ENCODE measurements around the gene SUSD4. TPM values are rescaled to one million over a fixed set of nuclear protein-coding genes. Genes with fewer than 3 reads are reported as not detected.

The SUSD4 gene
- total and polyA plus RNA-seq, 10 of the 15 experiments (the other 5 are each of a cell fraction or from before 2014, with no cell fraction given), result 0.13 to 1.1 (median 0.26) TPM; not detected in 3

DNA sequence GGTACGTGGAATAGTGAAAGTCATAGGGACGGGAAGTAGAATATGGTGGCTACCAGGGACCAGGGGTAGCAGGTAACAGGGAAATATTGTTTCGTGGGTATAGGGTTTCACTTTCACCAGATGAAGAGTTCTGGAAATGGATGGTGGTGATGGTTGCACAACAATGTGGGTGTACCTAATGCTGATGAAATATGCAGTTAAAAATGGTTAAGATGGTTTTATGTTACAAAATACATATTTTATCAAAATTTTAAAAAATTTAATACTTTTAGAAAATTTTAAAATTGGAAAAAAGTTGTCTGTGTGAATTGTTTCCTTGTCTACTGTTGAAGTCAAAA is 165.4 kb downstream of the SUSD4 start:
- intact Hi-C loops (cut with micrococcal nuclease; ENCODE audit: unreplicated experiment), result no loop called here
- H3K27ac ChIP-seq (ENCODE audit: control insufficient read depth, insufficient read depth), result no peak overlapping the region
- H3K4me1 ChIP-seq (ENCODE audit: control insufficient read depth, insufficient read depth, low read length), result no peaks in the 10 kb centered on the region
- FAIRE-seq (no peak), ATAC-seq (no peak), DNase-seq (ENCODE audit: low read depth, low spot score) (no peak)
- no peaks in the 10 kb centered on the region for H3K79me2 ChIP-seq (ENCODE audit: control insufficient read depth, insufficient read depth, low read length)
- no TSS peak for BruUV-seq (replicated peaks)
- no peak overlapping the region for H2AFZ ChIP-seq (ENCODE audit: control insufficient read depth, low read depth, low read length)
- H3K27me3 ChIP-seq (replicated peaks in 1 of 2; ENCODE audit: control insufficient read depth in 2 of 2, insufficient read depth in 2 of 2, low read length in 1 of 2), result no peaks in the 10 kb centered on the region; a peak in 1 of 4 replicates
- no peaks in the 10 kb centered on the region for H4K20me1 ChIP-seq (ENCODE audit: control insufficient read depth, insufficient read depth)
- CTCF ChIA-PET, result interaction anchor here (0.9 to 2.1 kb wide), 4 partner anchors 29 to 74 kb away, joined by 3 to 4 read pairs (median 3); partner anchors contain the start of gene TLR5
- H3K9me3 ChIP-seq (replicated peaks; ENCODE audit: control insufficient read depth, insufficient read depth, low read length), result no peaks in the 10 kb centered on the region
- SMC1A ChIA-PET (ENCODE audit: uncharacterized antibody, unreplicated experiment), result interaction anchor here (0.6 to 1.7 kb wide), 4 partner anchors 18 to 36 kb away, joined by 3 to 7 read pairs (median 4); no protein-coding TSS in a partner anchor
- in situ Hi-C loops (cut with MboI), result no loop called here
- 0% methylated on average over 3 of the region's 3 CpGs for WGBS (ENCODE audit: insufficient coverage, insufficient replicate concordance, low lambda C conversion rate, missing lambda C conversion rate)
- no peak overlapping the region for H3K4me2 ChIP-seq (ENCODE audit: control insufficient read depth, insufficient read depth)
- RAD21 ChIA-PET (ENCODE audit: unreplicated experiment), result interaction anchor here (0.7 kb wide), 1 partner anchor 65 kb away, joined by 3 read pairs; no protein-coding TSS in a partner anchor
- POLR2A ChIA-PET, result interaction anchor here (0.6 to 0.8 kb wide), 2 partner anchors 9 to 18 kb away, joined by 3 to 4 read pairs; no protein-coding TSS in a partner anchor
- no peak overlapping the region for H3K9ac ChIP-seq (ENCODE audit: control insufficient read depth, insufficient read depth, low read length)
- H3K36me3 ChIP-seq (ENCODE audit: control insufficient read depth in 2 of 2, insufficient read depth in 2 of 2, low read length in 1 of 2), result no peaks in the 10 kb centered on the region
- no peak overlapping the region for H3K4me3 ChIP-seq
- TF ChIP-seq IKZF2 (IDR thresholded peaks at IDR 0.05), result no peak
- TF ChIP-seq HDAC6 (IDR thresholded peaks at IDR 0.05; ENCODE audit: unreplicated experiment), result no peak
- TF ChIP-seq TCF12 (IDR thresholded peaks at IDR 0.05; ENCODE audit: low read depth, low read length), result no peak
- TF ChIP-seq HDAC2 (IDR thresholded peaks at IDR 0.05), result no peak
- TF ChIP-seq RUNX3 (IDR thresholded peaks at IDR 0.05; ENCODE audit: low read length), result no peak
- TF ChIP-seq, protein P1, sequence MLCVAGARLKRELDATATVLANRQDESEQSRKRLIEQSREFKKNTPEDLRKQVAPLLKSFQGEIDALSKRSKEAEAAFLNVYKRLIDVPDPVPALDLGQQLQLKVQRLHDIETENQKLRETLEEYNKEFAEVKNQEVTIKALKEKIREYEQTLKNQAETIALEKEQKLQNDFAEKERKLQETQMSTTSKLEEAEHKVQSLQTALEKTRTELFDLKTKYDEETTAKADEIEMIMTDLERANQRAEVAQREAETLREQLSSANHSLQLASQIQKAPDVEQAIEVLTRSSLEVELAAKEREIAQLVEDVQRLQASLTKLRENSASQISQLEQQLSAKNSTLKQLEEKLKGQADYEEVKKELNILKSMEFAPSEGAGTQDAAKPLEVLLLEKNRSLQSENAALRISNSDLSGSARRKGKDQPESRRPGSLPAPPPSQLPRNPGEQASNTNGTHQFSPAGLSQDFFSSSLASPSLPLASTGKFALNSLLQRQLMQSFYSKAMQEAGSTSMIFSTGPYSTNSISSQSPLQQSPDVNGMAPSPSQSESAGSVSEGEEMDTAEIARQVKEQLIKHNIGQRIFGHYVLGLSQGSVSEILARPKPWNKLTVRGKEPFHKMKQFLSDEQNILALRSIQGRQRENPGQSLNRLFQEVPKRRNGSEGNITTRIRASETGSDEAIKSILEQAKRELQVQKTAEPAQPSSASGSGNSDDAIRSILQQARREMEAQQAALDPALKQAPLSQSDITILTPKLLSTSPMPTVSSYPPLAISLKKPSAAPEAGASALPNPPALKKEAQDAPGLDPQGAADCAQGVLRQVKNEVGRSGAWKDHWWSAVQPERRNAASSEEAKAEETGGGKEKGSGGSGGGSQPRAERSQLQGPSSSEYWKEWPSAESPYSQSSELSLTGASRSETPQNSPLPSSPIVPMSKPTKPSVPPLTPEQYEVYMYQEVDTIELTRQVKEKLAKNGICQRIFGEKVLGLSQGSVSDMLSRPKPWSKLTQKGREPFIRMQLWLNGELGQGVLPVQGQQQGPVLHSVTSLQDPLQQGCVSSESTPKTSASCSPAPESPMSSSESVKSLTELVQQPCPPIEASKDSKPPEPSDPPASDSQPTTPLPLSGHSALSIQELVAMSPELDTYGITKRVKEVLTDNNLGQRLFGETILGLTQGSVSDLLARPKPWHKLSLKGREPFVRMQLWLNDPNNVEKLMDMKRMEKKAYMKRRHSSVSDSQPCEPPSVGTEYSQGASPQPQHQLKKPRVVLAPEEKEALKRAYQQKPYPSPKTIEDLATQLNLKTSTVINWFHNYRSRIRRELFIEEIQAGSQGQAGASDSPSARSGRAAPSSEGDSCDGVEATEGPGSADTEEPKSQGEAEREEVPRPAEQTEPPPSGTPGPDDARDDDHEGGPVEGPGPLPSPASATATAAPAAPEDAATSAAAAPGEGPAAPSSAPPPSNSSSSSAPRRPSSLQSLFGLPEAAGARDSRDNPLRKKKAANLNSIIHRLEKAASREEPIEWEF (IDR thresholded peaks at IDR 0.05; ENCODE audit: insufficient replicate concordance, low read depth, low read length), result no peak
- no peak for TF ChIP-seq SREBF1 (IDR thresholded peaks at IDR 0.05; ENCODE audit: low read length)
- TF ChIP-seq NR2C1 (IDR thresholded peaks at IDR 0.05), result no peak
- TF ChIP-seq RFX5 (IDR thresholded peaks at IDR 0.05; ENCODE audit: low read depth, low read length), result no peak
- TF ChIP-seq, protein P2, sequence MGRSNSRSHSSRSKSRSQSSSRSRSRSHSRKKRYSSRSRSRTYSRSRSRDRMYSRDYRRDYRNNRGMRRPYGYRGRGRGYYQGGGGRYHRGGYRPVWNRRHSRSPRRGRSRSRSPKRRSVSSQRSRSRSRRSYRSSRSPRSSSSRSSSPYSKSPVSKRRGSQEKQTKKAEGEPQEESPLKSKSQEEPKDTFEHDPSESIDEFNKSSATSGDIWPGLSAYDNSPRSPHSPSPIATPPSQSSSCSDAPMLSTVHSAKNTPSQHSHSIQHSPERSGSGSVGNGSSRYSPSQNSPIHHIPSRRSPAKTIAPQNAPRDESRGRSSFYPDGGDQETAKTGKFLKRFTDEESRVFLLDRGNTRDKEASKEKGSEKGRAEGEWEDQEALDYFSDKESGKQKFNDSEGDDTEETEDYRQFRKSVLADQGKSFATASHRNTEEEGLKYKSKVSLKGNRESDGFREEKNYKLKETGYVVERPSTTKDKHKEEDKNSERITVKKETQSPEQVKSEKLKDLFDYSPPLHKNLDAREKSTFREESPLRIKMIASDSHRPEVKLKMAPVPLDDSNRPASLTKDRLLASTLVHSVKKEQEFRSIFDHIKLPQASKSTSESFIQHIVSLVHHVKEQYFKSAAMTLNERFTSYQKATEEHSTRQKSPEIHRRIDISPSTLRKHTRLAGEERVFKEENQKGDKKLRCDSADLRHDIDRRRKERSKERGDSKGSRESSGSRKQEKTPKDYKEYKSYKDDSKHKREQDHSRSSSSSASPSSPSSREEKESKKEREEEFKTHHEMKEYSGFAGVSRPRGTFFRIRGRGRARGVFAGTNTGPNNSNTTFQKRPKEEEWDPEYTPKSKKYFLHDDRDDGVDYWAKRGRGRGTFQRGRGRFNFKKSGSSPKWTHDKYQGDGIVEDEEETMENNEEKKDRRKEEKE (IDR thresholded peaks at IDR 0.05), result no peak
- no peak for TF ChIP-seq RB1 (IDR thresholded peaks at IDR 0.05; ENCODE audit: borderline replicate concordance)
- TF ChIP-seq SREBF2 (IDR thresholded peaks at IDR 0.05; ENCODE audit: low read length), result no peak
- TF ChIP-seq KAT2A (conservative IDR thresholded peaks at IDR 0.05; ENCODE audit: control insufficient read depth, low read depth, low read length), result no peak
- TF ChIP-seq, protein P3, sequence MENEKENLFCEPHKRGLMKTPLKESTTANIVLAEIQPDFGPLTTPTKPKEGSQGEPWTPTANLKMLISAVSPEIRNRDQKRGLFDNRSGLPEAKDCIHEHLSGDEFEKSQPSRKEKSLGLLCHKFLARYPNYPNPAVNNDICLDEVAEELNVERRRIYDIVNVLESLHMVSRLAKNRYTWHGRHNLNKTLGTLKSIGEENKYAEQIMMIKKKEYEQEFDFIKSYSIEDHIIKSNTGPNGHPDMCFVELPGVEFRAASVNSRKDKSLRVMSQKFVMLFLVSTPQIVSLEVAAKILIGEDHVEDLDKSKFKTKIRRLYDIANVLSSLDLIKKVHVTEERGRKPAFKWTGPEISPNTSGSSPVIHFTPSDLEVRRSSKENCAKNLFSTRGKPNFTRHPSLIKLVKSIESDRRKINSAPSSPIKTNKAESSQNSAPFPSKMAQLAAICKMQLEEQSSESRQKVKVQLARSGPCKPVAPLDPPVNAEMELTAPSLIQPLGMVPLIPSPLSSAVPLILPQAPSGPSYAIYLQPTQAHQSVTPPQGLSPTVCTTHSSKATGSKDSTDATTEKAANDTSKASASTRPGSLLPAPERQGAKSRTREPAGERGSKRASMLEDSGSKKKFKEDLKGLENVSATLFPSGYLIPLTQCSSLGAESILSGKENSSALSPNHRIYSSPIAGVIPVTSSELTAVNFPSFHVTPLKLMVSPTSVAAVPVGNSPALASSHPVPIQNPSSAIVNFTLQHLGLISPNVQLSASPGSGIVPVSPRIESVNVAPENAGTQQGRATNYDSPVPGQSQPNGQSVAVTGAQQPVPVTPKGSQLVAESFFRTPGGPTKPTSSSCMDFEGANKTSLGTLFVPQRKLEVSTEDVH (IDR thresholded peaks at IDR 0.05; ENCODE audit: low read depth, partially characterized antibody), result no peak
- TF ChIP-seq SP1 (IDR thresholded peaks at IDR 0.05; ENCODE audit: low read depth, low read length), result no peak
- TF ChIP-seq EED (IDR thresholded peaks at IDR 0.05; ENCODE audit: low read depth), result no peak

Data from GM12878 (cell line).